ENCODE measurements around the gene SEMA4C. TPM values are rescaled to one million over a fixed set of nuclear protein-coding genes. Genes with fewer than 3 reads are reported as not detected.

The SEMA4C gene
- polyA plus RNA-seq, 2 of the 4 experiments (the other 2 are of a cell fraction): 11.0 to 14.4 TPM

DNA sequence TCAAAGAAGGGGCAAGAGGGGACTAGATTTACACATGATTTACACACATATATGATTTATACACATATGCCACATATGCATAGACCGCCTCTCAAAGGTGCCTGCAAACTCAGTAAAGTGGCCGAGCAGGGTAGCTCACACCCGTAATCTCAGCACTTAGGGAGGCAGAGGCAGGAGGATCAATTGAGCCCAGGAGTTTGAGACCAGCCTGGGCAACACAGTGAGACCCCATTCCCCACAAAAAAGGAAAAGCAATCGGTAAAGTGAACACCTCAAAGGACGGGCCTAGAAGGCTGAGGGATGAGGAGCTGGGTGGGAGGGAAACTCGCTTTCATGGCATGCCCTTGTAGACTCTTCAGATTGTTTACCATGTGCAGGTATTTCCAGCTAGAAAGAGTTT, 17.2 kb downstream of the SEMA4C start:
- Histone ChIP-seq H3K4me1 (peaks cover 6% of the 10 kb centered on the region; the same call in 2 of the 3 replicates), H3K27ac (no peak overlapping the region), H3K4me3 (no peak overlapping the region), H3K9me3 (no peaks in the 10 kb centered on the region), H3K4me2 (no peak overlapping the region)
- no peak for FAIRE-seq
- DNase-seq (ENCODE audit: low read depth in 1 of 2, low spot score in 1 of 2): no peak
- ChIA-PET POLR2A (no interaction called here), CTCF (interaction anchor here (1.2 to 2.8 kb wide), 4 partner anchors 10 to 260 kb away, joined by 3 to 13 read pairs (median 6); partner anchors contain the start of gene ANKRD36)
- no peak for ATAC-seq
- no peak for TF ChIP-seq TP53 (CRISPR knock-in tag; IDR thresholded peaks at IDR 0.05)
- TF ChIP-seq POLR2A (IDR thresholded peaks at IDR 0.05; ENCODE audit: low read length): no peak
- TF ChIP-seq KDM5A (IDR thresholded peaks at IDR 0.05): no peak
- WGBS (ENCODE audit: missing lambda C conversion rate): 92% methylated on average over 6 of the region's 6 CpGs

DNA sequence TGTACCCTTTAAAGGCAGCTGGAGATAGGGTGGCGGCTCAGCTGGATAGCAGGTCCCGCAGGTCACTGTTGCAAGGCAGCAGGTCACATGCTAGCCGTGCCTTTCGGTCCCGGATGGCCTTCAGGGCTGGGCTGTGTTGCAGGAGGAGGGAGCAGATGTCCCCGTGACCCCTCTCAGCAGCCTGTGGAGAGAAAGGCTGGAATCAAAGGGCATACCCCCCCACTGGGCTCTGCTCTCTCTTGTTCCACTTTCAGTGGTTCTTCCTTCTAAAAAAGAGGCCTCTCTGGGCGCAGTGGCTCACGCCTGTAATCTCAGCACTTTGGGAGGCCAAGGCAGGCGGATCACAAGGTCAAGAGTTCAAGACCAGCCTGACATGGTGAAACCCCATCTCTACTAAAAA, 21.6 kb downstream of the SEMA4C start:
- FAIRE-seq (no peak), DNase-seq (ENCODE audit: low read depth in 1 of 2, low spot score in 1 of 2) (no peak), ATAC-seq (no peak)
- TF ChIP-seq, protein P1, sequence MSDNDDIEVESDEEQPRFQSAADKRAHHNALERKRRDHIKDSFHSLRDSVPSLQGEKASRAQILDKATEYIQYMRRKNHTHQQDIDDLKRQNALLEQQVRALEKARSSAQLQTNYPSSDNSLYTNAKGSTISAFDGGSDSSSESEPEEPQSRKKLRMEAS (IDR thresholded peaks at IDR 0.05): no peak
- TF ChIP-seq, protein P2, sequence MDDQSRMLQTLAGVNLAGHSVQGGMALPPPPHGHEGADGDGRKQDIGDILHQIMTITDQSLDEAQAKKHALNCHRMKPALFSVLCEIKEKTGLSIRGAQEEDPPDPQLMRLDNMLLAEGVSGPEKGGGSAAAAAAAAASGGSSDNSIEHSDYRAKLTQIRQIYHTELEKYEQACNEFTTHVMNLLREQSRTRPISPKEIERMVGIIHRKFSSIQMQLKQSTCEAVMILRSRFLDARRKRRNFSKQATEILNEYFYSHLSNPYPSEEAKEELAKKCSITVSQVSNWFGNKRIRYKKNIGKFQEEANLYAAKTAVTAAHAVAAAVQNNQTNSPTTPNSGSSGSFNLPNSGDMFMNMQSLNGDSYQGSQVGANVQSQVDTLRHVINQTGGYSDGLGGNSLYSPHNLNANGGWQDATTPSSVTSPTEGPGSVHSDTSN (IDR thresholded peaks at IDR 0.05): no peak
- TF ChIP-seq BHLHE40 (IDR thresholded peaks at IDR 0.05; ENCODE audit: low read depth, low read length): no peak
- no peak for TF ChIP-seq POLR2A (IDR thresholded peaks at IDR 0.05; ENCODE audit: low read length)
- no peak for TF ChIP-seq EHMT2 (IDR thresholded peaks at IDR 0.05; ENCODE audit: low read depth)
- TF ChIP-seq ZC3H11A (IDR thresholded peaks at IDR 0.05): no peak
- TF ChIP-seq USF2 (IDR thresholded peaks at IDR 0.05): no peak
- no peak for TF ChIP-seq ZNF302 (CRISPR knock-in tag; IDR thresholded peaks at IDR 0.05)
- TF ChIP-seq EHF (CRISPR knock-in tag; IDR thresholded peaks at IDR 0.05): no peak
- TF ChIP-seq HOXA7 (CRISPR knock-in tag; IDR thresholded peaks at IDR 0.05): no peak
- TF ChIP-seq, protein P3, sequence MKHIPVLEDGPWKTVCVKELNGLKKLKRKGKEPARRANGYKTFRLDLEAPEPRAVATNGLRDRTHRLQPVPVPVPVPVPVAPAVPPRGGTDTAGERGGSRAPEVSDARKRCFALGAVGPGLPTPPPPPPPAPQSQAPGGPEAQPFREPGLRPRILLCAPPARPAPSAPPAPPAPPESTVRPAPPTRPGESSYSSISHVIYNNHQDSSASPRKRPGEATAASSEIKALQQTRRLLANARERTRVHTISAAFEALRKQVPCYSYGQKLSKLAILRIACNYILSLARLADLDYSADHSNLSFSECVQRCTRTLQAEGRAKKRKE (CRISPR knock-in tag; IDR thresholded peaks at IDR 0.05; ENCODE audit: low read depth): no peak
- TF ChIP-seq KDM1A (IDR thresholded peaks at IDR 0.05; ENCODE audit: low read depth): no peak
- TF ChIP-seq, protein P4, sequence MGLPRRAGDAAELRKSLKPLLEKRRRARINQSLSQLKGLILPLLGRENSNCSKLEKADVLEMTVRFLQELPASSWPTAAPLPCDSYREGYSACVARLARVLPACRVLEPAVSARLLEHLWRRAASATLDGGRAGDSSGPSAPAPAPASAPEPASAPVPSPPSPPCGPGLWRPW (IDR thresholded peaks at IDR 0.05): no peak
- no peak for TF ChIP-seq RARB (CRISPR knock-in tag; IDR thresholded peaks at IDR 0.05)
- TF ChIP-seq MAZ (IDR thresholded peaks at IDR 0.05; ENCODE audit: borderline replicate concordance, low read depth, low read length): no peak
- no peak for TF ChIP-seq RNF2 (IDR thresholded peaks at IDR 0.05; ENCODE audit: borderline replicate concordance, low read depth)
- no peaks in the 10 kb centered on the region for H3K9me3 ChIP-seq
- ChIA-PET CTCF (interaction anchor here (1.2 to 3.7 kb wide), 3 partner anchors 8 to 103 kb away, joined by 4 to 25 read pairs (median 4); partner anchors contain the start of gene ANKRD39), POLR2A (no interaction called here)
- no peak overlapping the region for H3K4me2 ChIP-seq
- WGBS (ENCODE audit: missing lambda C conversion rate): 90% methylated on average over 8 of the region's 9 CpGs
- no peaks in the 10 kb centered on the region for H3K4me1 ChIP-seq
- no peak overlapping the region for H3K4me3 ChIP-seq
- no peak overlapping the region for H3K27ac ChIP-seq

- CTCF ChIA-PET: interaction anchor here (0.6 to 3.7 kb wide), 4 partner anchors 8 to 103 kb away, joined by 3 to 25 read pairs (median 4); partner anchors contain the start of gene ANKRD39
- 89% methylated on average over 10 of the region's 10 CpGs for WGBS (ENCODE audit: missing lambda C conversion rate)
- POLR2A ChIA-PET: interaction anchor here (0.8 kb wide), 1 partner anchor 10 kb away, joined by 3 read pairs; the partner anchor contains the start of gene ANKRD39
- Histone ChIP-seq H3K4me2 (no peak overlapping the region), H3K27ac (no peak overlapping the region), H3K9me3 (no peaks in the 10 kb centered on the region), H3K4me3 (no peak overlapping the region), H3K4me1 (no peaks in the 10 kb centered on the region)
- FAIRE-seq (no peak), ATAC-seq (0 out of 6 replicates have a peak, but pooled peaks of 1 of the 2 experiments have one; percentile 25), DNase-seq (ENCODE audit: low read depth in 1 of 2, low spot score in 1 of 2) (no peak)
- TF ChIP-seq NPAS2 (CRISPR knock-in tag; IDR thresholded peaks at IDR 0.05; ENCODE audit: borderline replicate concordance) (no peak), ZC3H11A (IDR thresholded peaks at IDR 0.05) (no peak), ZSCAN20 (CRISPR knock-in tag; IDR thresholded peaks at IDR 0.05) (no peak), BHLHE40 (IDR thresholded peaks at IDR 0.05; ENCODE audit: low read depth, low read length) (no peak), ELK1 (IDR thresholded peaks at IDR 0.05; ENCODE audit: low read depth, low read length) (no peak), GATA3 (IDR thresholded peaks at IDR 0.05; ENCODE audit: borderline replicate concordance) (no peak), ESRRA (IDR thresholded peaks at IDR 0.05; ENCODE audit: borderline replicate concordance, low read length) (no peak), FOSL2 (IDR thresholded peaks at IDR 0.05) (no peak), FOSL2 (CRISPR knock-in tag; IDR thresholded peaks at IDR 0.05) (no peak), MAFK (IDR thresholded peaks at IDR 0.05; ENCODE audit: partially characterized antibody) (no peak), CHD4 (IDR thresholded peaks at IDR 0.05; ENCODE audit: borderline replicate concordance) (no peak)
- TF ChIP-seq, protein P1 (IDR thresholded peaks at IDR 0.05): no peak
- TF ChIP-seq, protein P5, sequence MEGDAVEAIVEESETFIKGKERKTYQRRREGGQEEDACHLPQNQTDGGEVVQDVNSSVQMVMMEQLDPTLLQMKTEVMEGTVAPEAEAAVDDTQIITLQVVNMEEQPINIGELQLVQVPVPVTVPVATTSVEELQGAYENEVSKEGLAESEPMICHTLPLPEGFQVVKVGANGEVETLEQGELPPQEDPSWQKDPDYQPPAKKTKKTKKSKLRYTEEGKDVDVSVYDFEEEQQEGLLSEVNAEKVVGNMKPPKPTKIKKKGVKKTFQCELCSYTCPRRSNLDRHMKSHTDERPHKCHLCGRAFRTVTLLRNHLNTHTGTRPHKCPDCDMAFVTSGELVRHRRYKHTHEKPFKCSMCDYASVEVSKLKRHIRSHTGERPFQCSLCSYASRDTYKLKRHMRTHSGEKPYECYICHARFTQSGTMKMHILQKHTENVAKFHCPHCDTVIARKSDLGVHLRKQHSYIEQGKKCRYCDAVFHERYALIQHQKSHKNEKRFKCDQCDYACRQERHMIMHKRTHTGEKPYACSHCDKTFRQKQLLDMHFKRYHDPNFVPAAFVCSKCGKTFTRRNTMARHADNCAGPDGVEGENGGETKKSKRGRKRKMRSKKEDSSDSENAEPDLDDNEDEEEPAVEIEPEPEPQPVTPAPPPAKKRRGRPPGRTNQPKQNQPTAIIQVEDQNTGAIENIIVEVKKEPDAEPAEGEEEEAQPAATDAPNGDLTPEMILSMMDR (IDR thresholded peaks at IDR 0.05): no peak
Measured at GRCh38 chr2:96847586-96847985, 22.3 kb downstream of the SEMA4C start.
